ENCODE results near the gene IFNGR2.

Gene IFNGR2

DNA sequence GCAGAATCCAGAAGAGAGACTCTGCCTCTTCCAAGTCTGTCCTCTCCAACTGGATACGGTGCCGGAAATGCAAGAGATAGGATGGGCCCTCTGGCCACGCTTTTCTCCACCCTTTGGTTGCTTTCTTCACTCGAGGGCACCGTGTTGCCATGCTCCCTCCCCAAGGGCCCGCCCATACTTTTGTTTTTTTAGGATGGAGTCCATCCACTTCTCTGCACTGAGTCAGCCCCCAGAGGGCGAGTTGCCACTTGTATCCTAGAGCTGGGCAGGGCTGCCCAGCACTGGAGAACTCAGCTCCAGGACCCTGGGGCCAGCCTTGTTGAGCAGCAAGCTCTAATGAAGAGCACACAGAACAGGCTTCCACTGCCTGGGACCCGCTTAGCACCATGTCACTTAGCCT is 25.5 kb downstream of the IFNGR2 start:
- TF ChIP-seq POLR2AphosphoS5 (IDR thresholded peaks at IDR 0.05; ENCODE audit: low read depth, low read length) (no peak), POLR2A (IDR thresholded peaks at IDR 0.05; ENCODE audit: low read depth, low read length) (no peak), SPI1 (IDR thresholded peaks at IDR 0.05; ENCODE audit: low read depth, low read length) (no peak), POU2F2 (IDR thresholded peaks at IDR 0.05; ENCODE audit: low read depth, low read length) (no peak), TAF1 (IDR thresholded peaks at IDR 0.05; ENCODE audit: low read depth, low read length) (no peak), PAX5 (IDR thresholded peaks at IDR 0.05; ENCODE audit: insufficient read depth, low read length, severe bottlenecking) (no peak)
- DNase-seq (ENCODE audit: insufficient read length, low spot score) (no peak), FAIRE-seq (no peak)

DNA sequence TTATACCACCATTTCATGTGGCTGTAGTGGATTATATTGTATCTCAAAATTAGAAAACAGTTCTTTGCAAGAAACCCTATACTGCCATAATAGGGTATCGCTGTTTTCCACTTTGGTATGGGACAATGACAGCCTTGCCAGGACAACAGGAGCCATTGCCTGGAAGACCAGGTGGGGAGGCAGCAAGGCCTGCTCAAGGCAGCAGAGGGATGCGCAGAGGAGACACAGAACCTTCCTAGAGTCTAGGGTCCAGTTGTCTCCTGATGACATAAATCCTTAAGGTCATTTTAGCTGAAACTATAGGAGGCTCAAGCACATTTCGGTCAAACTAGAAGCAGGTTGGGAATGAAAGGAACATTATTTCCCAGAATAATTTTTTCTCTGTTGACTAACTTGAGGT is 27.6 kb downstream of the IFNGR2 start:
- FAIRE-seq, result no peak
- TF ChIP-seq SPI1 (IDR thresholded peaks at IDR 0.05; ENCODE audit: low read depth, low read length), result no peak
- peak; percentile 52 for TF ChIP-seq POLR2AphosphoS5 (IDR thresholded peaks at IDR 0.05; ENCODE audit: low read depth, low read length)
- no peak for TF ChIP-seq PAX5 (IDR thresholded peaks at IDR 0.05; ENCODE audit: insufficient read depth, low read length, severe bottlenecking)
- no peak for TF ChIP-seq POLR2A (IDR thresholded peaks at IDR 0.05; ENCODE audit: low read depth, low read length)
- TF ChIP-seq POU2F2 (IDR thresholded peaks at IDR 0.05; ENCODE audit: low read depth, low read length), result no peak
- no peak for TF ChIP-seq TAF1 (IDR thresholded peaks at IDR 0.05; ENCODE audit: low read depth, low read length)

DNA sequence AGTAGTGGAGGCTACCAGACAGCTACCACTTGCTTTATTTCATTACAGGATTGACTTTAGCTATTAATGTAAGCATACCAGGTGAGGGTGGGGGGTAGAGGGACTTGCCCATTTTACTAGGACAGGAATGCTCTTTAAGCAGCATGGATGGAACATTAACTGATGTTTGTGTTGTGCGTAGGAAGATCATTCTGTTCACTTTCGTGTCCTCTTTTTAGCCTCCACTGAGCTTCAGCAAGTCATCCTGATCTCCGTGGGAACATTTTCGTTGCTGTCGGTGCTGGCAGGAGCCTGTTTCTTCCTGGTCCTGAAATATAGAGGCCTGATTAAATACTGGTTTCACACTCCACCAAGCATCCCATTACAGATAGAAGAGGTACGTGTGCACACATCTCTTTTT is 29.3 kb downstream of the IFNGR2 start:
- TF ChIP-seq SPI1 (IDR thresholded peaks at IDR 0.05; ENCODE audit: low read depth, low read length) (0 out of 2 replicates have a peak, but pooled peaks have one; percentile 10), POLR2A (IDR thresholded peaks at IDR 0.05; ENCODE audit: low read depth, low read length) (no peak; the same call in 1 of the 2 replicates)
- DNase-seq (ENCODE audit: insufficient read length, low spot score) (no peak), FAIRE-seq (peak; percentile 74)

More for the DNA sequence above, 27.6 kb downstream of the IFNGR2 start:
- no peak for DNase-seq (ENCODE audit: insufficient read length, low spot score)

DNA sequence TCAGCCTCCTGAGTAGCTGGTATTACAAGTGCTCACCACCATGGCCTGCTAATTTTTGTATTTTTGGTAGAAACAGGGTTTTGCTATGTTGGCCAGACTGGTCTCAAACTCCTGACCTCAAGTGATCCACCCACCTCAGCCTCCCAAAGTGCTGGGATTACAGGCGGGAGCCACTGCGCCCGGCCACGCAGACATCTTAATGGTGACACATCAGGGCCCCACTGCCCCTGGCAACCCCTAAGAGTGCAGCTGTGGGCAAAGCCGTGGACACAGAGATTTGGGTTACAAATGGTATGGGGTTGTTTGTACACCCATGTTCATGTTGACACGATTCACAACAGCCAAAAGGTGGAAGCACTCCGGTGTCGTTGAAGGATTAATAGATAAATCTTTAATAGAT is 29.8 kb downstream of the IFNGR2 start:
- FAIRE-seq (peak; percentile 31), DNase-seq (ENCODE audit: insufficient read length, low spot score) (no peak)
- no peak for TF ChIP-seq POLR2AphosphoS5 (IDR thresholded peaks at IDR 0.05; ENCODE audit: low read depth, low read length)
- TF ChIP-seq POLR2A (IDR thresholded peaks at IDR 0.05; ENCODE audit: low read depth, low read length), result no peak
- TF ChIP-seq POU2F2 (IDR thresholded peaks at IDR 0.05; ENCODE audit: low read depth, low read length), result no peak
- TF ChIP-seq PAX5 (IDR thresholded peaks at IDR 0.05; ENCODE audit: insufficient read depth, low read length, severe bottlenecking), result no peak
- TF ChIP-seq SPI1 (IDR thresholded peaks at IDR 0.05; ENCODE audit: low read depth, low read length), result no peak

DNA sequence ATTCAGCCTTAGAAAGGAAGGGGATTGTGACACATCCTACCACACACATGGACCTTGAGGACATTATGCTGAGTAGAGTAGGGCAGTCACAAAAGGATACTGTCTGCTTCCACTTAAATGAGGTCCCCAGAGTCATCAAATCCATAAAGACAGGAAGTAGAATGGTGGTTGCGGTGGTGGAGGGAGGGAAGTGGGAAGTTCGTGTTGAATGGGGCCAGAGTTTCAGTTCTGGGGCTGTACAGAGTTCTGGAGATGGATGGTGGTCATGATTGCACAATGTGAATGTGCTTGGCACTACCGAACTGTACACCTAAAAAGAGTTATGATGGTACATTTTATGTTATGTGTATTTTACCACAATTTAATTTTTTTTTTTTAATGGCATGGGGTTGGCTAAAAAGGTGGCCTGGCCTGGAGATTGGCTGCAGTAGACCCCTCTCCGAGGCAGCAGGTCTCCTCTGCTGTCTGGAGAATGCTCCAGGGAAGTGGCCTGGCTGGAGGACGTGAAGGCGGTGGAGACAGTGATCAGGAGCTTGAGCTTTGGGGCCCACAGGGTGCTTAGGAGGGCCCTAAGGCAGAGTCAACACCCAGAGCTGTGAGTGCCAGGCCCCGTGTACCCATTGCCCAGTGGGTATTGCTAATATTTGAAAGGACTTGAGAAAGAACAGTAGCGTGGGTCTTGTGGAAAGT is 30.4 kb downstream of the IFNGR2 start:
- TF ChIP-seq POLR2A (IDR thresholded peaks at IDR 0.05; ENCODE audit: low read depth, low read length) (0 out of 2 replicates have a peak, but pooled peaks have one; percentile 33), POLR2AphosphoS5 (IDR thresholded peaks at IDR 0.05; ENCODE audit: low read depth, low read length) (0 out of 2 replicates have a peak, but pooled peaks have one; percentile 47), POU2F2 (IDR thresholded peaks at IDR 0.05; ENCODE audit: low read depth, low read length) (no peak), SPI1 (IDR thresholded peaks at IDR 0.05; ENCODE audit: low read depth, low read length) (peak; percentile 87)
- FAIRE-seq, result peak; percentile 55

DNA sequence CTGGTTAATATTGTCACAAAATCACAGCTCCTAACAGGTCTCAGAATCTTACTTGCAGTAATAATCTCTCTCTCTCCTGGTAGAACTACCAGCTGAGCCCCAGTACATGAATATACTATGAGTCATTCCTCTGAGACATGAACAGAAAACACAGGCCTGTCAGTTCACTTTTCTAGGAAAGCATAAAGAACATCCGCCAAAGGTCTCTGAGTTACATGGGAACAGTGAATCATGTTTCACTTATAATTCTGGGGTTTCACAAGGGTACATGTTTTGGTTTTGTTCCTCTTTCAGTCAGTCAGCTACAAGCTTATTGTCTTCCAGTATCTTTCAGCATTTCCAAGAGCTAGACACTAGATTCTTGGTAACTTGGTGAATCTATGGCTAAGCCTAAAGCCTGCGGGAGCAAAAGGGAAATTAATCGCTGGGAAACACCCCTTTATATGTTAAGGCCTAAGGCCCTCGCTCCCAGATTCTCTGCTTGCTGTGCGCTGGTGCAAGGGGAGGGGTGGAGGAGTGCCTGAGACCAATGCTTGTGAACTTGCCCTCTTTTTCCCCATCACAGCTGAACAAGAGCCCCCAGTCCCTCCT is 31.7 kb downstream of the IFNGR2 start:
- FAIRE-seq, result peak; percentile 92
- TF ChIP-seq TAF1 (IDR thresholded peaks at IDR 0.05; ENCODE audit: low read depth, low read length), result no peak
- TF ChIP-seq POLR2AphosphoS5 (IDR thresholded peaks at IDR 0.05; ENCODE audit: low read depth, low read length), result no peak
- TF ChIP-seq SPI1 (IDR thresholded peaks at IDR 0.05; ENCODE audit: low read depth, low read length), result peak; percentile 39; the same call in 1 of the 2 replicates
- peak; percentile 47 for TF ChIP-seq POLR2A (IDR thresholded peaks at IDR 0.05; ENCODE audit: low read depth, low read length)
- no peak for TF ChIP-seq POU2F2 (IDR thresholded peaks at IDR 0.05; ENCODE audit: low read depth, low read length)
- no peak for TF ChIP-seq PAX5 (IDR thresholded peaks at IDR 0.05; ENCODE audit: insufficient read depth, low read length, severe bottlenecking)
- peak; percentile 53 for DNase-seq (ENCODE audit: insufficient read length, low spot score)

More for the DNA sequence above, 30.4 kb downstream of the IFNGR2 start:
- no peak for DNase-seq (ENCODE audit: insufficient read length, low spot score)

DNA sequence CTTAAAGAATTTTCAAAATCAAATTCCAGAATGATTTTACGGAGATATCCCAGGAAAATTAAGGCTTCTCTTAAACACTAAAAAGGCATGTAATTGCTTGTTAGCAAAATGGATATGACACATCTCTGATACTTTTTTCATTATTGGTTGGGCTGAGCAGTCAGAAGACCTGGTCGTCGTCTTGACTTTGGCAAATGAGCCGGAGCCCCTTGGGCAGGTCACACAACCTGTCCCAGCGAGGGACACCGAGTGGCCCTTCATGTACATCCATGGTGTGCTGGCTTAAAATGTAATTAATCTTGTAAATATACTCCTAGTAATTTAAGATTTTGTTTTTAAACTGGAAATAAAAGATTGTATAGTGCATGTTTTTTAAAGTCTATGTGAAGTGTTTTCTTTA is 33.9 kb downstream of the IFNGR2 start:
- TF ChIP-seq POU2F2 (IDR thresholded peaks at IDR 0.05; ENCODE audit: low read depth, low read length), result no peak
- TF ChIP-seq PAX5 (IDR thresholded peaks at IDR 0.05; ENCODE audit: insufficient read depth, low read length, severe bottlenecking), result no peak
- TF ChIP-seq POLR2A (IDR thresholded peaks at IDR 0.05; ENCODE audit: low read depth, low read length), result no peak
- TF ChIP-seq POLR2AphosphoS5 (IDR thresholded peaks at IDR 0.05; ENCODE audit: low read depth, low read length), result no peak
- no peak for TF ChIP-seq SPI1 (IDR thresholded peaks at IDR 0.05; ENCODE audit: low read depth, low read length)
- TF ChIP-seq TAF1 (IDR thresholded peaks at IDR 0.05; ENCODE audit: low read depth, low read length), result no peak
- FAIRE-seq (no peak), DNase-seq (ENCODE audit: insufficient read length, low spot score) (no peak)

DNA sequence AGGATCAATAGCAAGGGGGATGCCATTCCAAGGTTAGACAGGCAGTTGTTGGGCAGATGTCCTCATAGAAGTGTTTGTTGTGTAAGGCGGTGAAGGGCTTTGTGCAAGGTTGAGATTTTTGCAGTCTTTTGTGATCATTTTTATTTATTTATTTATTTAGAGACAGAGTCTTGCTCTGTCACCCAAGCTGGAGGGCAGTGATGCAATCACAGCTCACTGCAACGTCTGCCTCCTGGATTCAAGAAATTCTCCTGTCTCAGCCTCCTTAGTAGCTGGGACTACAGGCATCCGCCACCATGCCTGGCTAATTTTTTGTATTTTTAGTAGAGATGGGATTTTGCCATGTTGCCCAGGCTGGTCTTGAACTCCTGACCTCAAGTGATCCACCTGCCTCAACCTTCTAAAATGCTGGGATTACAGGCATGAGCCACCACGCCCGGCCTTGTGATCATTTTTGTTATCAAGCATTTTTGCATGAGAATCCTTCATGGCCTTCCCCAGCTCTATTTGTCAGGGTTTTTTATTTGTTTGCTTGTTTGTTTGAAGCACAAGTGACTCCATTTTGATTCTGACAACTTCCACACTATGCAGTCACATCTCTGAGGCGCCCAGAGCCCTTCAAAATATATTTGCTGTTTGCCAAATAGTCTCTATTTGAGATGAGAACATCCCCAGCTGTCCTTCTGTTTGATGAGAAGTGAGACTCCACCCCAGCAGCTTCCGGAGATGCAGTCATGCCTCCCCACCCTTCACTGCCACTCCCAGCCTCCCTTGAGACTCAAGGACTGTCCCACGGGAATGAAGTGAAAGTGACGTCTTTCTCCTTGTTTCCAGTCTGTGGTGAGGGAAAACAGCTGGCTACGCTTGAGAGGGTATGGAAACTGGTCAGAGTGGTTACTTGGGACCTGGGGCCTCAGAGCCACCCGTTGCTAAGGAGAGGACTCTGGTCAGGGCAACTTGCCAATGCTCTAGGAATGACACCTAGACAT is 38.6 kb downstream of the IFNGR2 start:
- peak; percentile 16; the same call in 1 of the 2 replicates for TF ChIP-seq POU2F2 (IDR thresholded peaks at IDR 0.05; ENCODE audit: low read depth, low read length)
- no peak for TF ChIP-seq SPI1 (IDR thresholded peaks at IDR 0.05; ENCODE audit: low read depth, low read length)
- TF ChIP-seq POLR2A (IDR thresholded peaks at IDR 0.05; ENCODE audit: low read depth, low read length), result no peak
- TF ChIP-seq PAX5 (IDR thresholded peaks at IDR 0.05; ENCODE audit: insufficient read depth, low read length, severe bottlenecking), result peak; percentile 11
- TF ChIP-seq TAF1 (IDR thresholded peaks at IDR 0.05; ENCODE audit: low read depth, low read length), result no peak
- no peak; the same call in 1 of the 2 replicates for TF ChIP-seq POLR2AphosphoS5 (IDR thresholded peaks at IDR 0.05; ENCODE audit: low read depth, low read length)
- FAIRE-seq (peak; percentile 88), DNase-seq (ENCODE audit: insufficient read length, low spot score) (peak; percentile 31)

DNA sequence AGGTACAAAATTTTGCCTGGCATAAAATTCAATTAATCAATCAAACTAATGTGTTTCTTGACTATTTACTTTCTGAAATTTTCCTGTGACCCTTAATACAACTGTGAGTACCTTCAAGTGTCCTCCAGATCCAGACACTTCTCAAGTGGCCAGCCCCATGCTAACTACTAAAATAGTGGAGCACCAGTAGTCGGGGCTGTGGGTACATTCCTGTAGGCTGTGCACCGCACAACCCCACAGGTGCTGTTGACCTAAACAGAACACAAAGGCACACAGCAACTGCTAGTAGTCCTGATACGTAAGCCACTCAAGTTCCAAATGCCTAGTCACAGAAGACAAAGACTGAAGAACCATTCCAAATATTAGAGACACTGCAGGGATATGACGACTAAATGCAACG is 40.0 kb downstream of the IFNGR2 start:
- FAIRE-seq (no peak), DNase-seq (ENCODE audit: insufficient read length, low spot score) (no peak)
- TF ChIP-seq TAF1 (IDR thresholded peaks at IDR 0.05; ENCODE audit: low read depth, low read length) (no peak), SPI1 (IDR thresholded peaks at IDR 0.05; ENCODE audit: low read depth, low read length) (no peak), POU2F2 (IDR thresholded peaks at IDR 0.05; ENCODE audit: low read depth, low read length) (0 out of 2 replicates have a peak, but pooled peaks have one; percentile 14)

Data from GM12891 (cell line).